Osteoblast (primary cell): Measurements from ENCODE around the gene TBX15. TPM values are rescaled to one million over a fixed set of nuclear protein-coding genes. Genes with fewer than 3 reads are reported as not detected.

ENCODE experiments used
- DNase-seq: peaks from one replicate; pipeline ENCODE4 v3.0.0; 2011; ENCODE audit warnings: low spot score, mixed read lengths; ENCODE audit not compliant: insufficient read length; ENCODE audit errors: missing footprints
- H2AFZ ChIP-seq: 2 replicates; pipeline ENCODE4 v1.6.0; 2011; ENCODE audit warnings: mild to moderate bottlenecking, low read length
- H3K27ac ChIP-seq: 2 replicates; pipeline ENCODE4 v1.5.1; 2011; ENCODE audit warnings: mild to moderate bottlenecking, low read depth, low read length, moderate library complexity
- H3K27me3 ChIP-seq: 2 replicates; pipeline ENCODE4 v1.6.0; 2012; ENCODE audit warnings: mild to moderate bottlenecking, control low read depth, inconsistent platforms, low read length, moderate library complexity; ENCODE audit not compliant: insufficient read depth
- H3K36me3 ChIP-seq: 2 replicates; pipeline ENCODE4 v1.5.1; 2011; ENCODE audit warnings: mild to moderate bottlenecking, low read length, control low read depth, moderate library complexity; ENCODE audit not compliant: insufficient read depth
- H3K4me1 ChIP-seq: 2 replicates; pipeline ENCODE4 v1.5.1; 2011; ENCODE audit warnings: mild to moderate bottlenecking, low read length, control low read depth, moderate library complexity; ENCODE audit not compliant: insufficient read depth
- H3K4me2 ChIP-seq: 2 replicates; pipeline ENCODE4 v1.6.0; 2011; ENCODE audit warnings: mild to moderate bottlenecking, low read length; ENCODE audit not compliant: insufficient read depth
- H3K4me3 ChIP-seq: fragments of 200-600 bp; sonication (generic); 3 replicates; pipeline ENCODE4 v1.5.1; 2012; ENCODE audit warnings: mild to moderate bottlenecking, low read length, inconsistent platforms; ENCODE audit not compliant: insufficient read depth
- H3K79me2 ChIP-seq: 2 replicates; pipeline ENCODE4 v1.6.0; 2012; ENCODE audit warnings: mild to moderate bottlenecking, low read length, control low read depth, inconsistent platforms; ENCODE audit not compliant: insufficient read depth
- H3K9me3 ChIP-seq: 2 replicates; pipeline ENCODE4 v1.5.1; 2011; ENCODE audit warnings: low read depth, low read length, control low read depth
- H4K20me1 ChIP-seq: 2 replicates; pipeline ENCODE4 v1.6.0; 2012; ENCODE audit warnings: mild to moderate bottlenecking, low read length, control low read depth; ENCODE audit not compliant: insufficient read depth
- total RNA-seq: library from RNA; depleted of rRNA; stranded (reverse); fragments of >200 nt; gene quantifications from 2 replicates; pipeline ENCODE4 v1.2.3, GENCODE V29; 2012
- TF ChIP-seq, protein P1 (sequence below): IDR thresholded peaks from 2 replicates; pipeline ENCODE4 v1.5.1; 2011; ENCODE audit warnings: mild to moderate bottlenecking, low read depth, low read length, moderate library complexity; ENCODE audit errors: extremely low read depth

TBX15 gene
- total RNA-seq, 1 donor = 44.5 TPM

DNA sequence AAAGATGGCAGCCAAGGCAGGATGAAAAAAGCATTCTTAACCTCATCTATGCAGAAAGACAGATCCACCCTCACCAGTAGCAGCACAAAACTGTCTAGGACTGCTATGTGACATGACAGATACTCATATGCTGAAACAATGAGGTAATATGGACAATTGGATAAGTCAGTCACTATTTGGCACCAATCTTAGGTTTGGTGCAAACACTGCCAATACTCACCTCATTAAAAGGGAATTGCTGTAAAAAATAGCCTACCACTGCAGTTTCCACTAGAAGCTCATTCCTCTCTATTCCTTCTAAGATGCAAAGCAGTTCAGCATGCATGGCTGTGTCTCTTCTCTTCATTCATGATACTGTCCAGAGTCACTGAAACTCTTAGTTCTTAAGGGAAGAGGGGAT, 91.7 kb downstream of the TBX15 start:
- Histone ChIP-seq H3K79me2 (no peaks in the 10 kb centered on the region), H3K36me3 (peaks cover 53% of the 10 kb centered on the region), H3K4me3 (no peak overlapping the region), H4K20me1 (no peaks in the 10 kb centered on the region), H3K27me3 (no peaks in the 10 kb centered on the region), H3K9me3 (no peaks in the 10 kb centered on the region), H2AFZ (no peak overlapping the region), H3K4me1 (peaks cover 3% of the 10 kb centered on the region), H3K27ac (no peak overlapping the region), H3K4me2 (no peak overlapping the region)
- TF ChIP-seq, protein P1, sequence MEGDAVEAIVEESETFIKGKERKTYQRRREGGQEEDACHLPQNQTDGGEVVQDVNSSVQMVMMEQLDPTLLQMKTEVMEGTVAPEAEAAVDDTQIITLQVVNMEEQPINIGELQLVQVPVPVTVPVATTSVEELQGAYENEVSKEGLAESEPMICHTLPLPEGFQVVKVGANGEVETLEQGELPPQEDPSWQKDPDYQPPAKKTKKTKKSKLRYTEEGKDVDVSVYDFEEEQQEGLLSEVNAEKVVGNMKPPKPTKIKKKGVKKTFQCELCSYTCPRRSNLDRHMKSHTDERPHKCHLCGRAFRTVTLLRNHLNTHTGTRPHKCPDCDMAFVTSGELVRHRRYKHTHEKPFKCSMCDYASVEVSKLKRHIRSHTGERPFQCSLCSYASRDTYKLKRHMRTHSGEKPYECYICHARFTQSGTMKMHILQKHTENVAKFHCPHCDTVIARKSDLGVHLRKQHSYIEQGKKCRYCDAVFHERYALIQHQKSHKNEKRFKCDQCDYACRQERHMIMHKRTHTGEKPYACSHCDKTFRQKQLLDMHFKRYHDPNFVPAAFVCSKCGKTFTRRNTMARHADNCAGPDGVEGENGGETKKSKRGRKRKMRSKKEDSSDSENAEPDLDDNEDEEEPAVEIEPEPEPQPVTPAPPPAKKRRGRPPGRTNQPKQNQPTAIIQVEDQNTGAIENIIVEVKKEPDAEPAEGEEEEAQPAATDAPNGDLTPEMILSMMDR = no peak
- DNase-seq = no peak

DNA sequence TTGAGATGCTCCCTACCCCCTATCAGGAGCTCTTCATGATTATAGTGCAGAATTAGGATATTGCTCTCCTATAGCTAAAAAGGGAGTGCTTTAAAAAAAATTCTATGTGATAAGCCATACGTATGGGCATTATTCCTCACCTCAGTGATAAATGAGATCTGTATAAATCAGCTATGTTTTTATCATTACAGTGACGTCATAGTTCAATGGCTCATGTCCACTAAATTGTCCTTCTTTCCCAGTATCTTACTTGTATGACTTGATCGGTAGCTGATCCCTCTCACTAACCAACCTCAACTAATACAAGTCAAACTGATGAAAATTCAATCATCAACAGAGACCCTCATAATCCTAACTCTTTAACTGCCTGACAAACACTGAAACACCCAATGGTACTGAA, 93.3 kb downstream of the TBX15 start:
- Histone ChIP-seq H3K79me2 (no peaks in the 10 kb centered on the region), H4K20me1 (no peaks in the 10 kb centered on the region), H3K27me3 (no peaks in the 10 kb centered on the region), H2AFZ (no peak overlapping the region), H3K36me3 (peaks cover 56% of the 10 kb centered on the region), H3K4me3 (no peak overlapping the region), H3K9me3 (no peaks in the 10 kb centered on the region), H3K4me1 (peaks cover 6% of the 10 kb centered on the region), H3K27ac (no peak overlapping the region), H3K4me2 (no peak overlapping the region)
- TF ChIP-seq, protein P1 = no peak
- no peak for DNase-seq

DNA sequence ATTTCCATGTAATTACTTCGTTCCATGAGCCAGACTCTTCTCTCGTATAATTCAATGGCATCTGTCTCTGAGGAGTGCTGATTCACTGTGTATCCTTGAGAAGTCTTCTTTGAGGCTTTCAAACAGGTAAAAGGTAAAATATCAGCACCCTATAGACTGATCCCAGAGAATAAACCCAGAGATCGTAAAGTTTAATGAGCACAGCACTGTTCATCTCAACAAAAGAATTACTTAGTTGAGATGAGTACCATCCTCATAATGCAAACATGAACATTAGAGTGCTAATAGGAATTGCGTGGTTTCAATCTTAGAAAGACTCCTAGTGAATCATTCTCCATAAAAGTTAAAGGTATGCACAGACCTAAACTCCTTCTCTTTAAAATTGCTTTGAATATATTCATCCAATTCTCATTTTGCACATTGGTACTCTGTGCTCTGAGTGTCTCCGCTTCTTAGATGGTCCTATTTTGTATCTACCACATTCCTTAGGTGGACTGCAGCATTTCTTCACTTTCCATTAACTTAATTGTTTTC, 97.2 kb downstream of the TBX15 start:
- H4K20me1 ChIP-seq = no peaks in the 10 kb centered on the region
- H3K36me3 ChIP-seq = peaks cover 39% of the 10 kb centered on the region
- H2AFZ ChIP-seq = no peak overlapping the region

DNA sequence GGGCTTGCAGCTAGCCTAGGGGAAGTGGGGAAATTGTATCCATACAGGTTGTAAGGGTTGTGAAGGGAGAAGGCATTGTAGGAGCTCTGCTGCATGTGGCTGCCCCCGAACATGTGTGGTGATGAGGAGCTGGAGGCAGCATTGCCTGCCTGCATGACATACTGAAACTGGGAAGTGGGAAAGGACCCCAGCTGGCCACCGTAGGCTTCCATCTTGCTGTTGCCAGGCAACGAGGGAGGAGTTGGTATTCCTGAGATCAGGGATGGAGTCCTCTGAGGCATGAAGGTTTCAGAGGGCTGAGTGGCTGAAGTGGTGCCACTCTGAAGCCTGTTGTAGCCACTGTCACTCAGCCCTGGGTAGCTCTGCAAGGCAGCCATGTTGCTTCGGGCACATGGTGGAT, 103.2 kb downstream of the TBX15 start:
- Histone ChIP-seq H4K20me1 (peaks cover 5% of the 10 kb centered on the region), H3K27me3 (no peaks in the 10 kb centered on the region), H3K79me2 (no peaks in the 10 kb centered on the region), H3K36me3 (peaks cover 45% of the 10 kb centered on the region), H3K4me2 (no peak overlapping the region), H3K9me3 (no peaks in the 10 kb centered on the region), H3K4me3 (no peak overlapping the region), H3K4me1 (no peaks in the 10 kb centered on the region), H2AFZ (no peak overlapping the region), H3K27ac (no peak overlapping the region)
- DNase-seq = no peak
- TF ChIP-seq, protein P1 = no peak

More for the DNA sequence above, 97.2 kb downstream of the TBX15 start:
- no peak overlapping the region for H3K27ac ChIP-seq
- no peak for DNase-seq
- TF ChIP-seq, protein P1 = no peak
- no peak overlapping the region for H3K4me3 ChIP-seq
- H3K79me2 ChIP-seq = no peaks in the 10 kb centered on the region
- no peaks in the 10 kb centered on the region for H3K27me3 ChIP-seq
- H3K4me2 ChIP-seq = no peak overlapping the region
- no peaks in the 10 kb centered on the region for H3K9me3 ChIP-seq
- H3K4me1 ChIP-seq = peaks cover 6% of the 10 kb centered on the region
